Measurements from ENCODE around the gene LAX1. TPM values are rescaled to one million over a fixed set of nuclear protein-coding genes. Genes with fewer than 3 reads are reported as not detected.
A peak's percentile ranks its signal among the peaks of the same experiment; 100 is the strongest.

Gene LAX1
- polyA plus RNA-seq (2013): 1.5 TPM

- CTCF ChIA-PET: interaction anchor here (1.5 to 2.3 kb wide), 3 partner anchors 11 to 19 kb away, joined by 3 to 7 read pairs (median 5); no protein-coding TSS in a partner anchor
- Histone ChIP-seq H3K27ac (ENCODE audit: insufficient read depth in 1 of 2, low read depth in 1 of 2, low read length in 2 of 2, poor library complexity in 1 of 2, severe bottlenecking in 2 of 2) (peak within 1 kb of the TSS in 1 of 2 experiments; percentile 18), H3K9me3 (ENCODE audit: control extremely low read depth in 1 of 5, control insufficient read depth in 4 of 5, insufficient read depth in 2 of 5, low read depth in 1 of 5, low read length in 4 of 5) (no peaks in the 10 kb centered on the region), H3K4me3 (ENCODE audit: control insufficient read depth in 1 of 7, extremely low read depth in 1 of 7, insufficient read depth in 4 of 7, low read depth in 2 of 7, low read length in 6 of 7) (peak within 1 kb of the TSS in 2 of 7 experiments; percentile 20 to 31), H3K27me3 (replicated peaks in 2 of 5; ENCODE audit: control insufficient read depth in 4 of 5, insufficient read depth in 5 of 5, low read length in 4 of 5) (no peaks in the 10 kb centered on the region), H3K4me1 (ENCODE audit: control extremely low read depth in 1 of 4, control insufficient read depth in 4 of 4, insufficient read depth in 4 of 4, low read length in 3 of 4) (peaks cover 5 to 35% (median 22%) of the 10 kb centered on the region in 4 experiments), H3K36me3 (ENCODE audit: control insufficient read depth in 4 of 4, insufficient read depth in 4 of 4, low read length in 3 of 4) (no peaks in the 10 kb centered on the region)
- peak in 2 of 3 donors; percentile 75 to 82 for DNase-seq
- POLR2A ChIA-PET: interaction anchor here (0.5 to 0.6 kb wide), 2 partner anchors 139 to 1430 kb away, joined by 3 read pairs; partner anchors contain the start of gene ATP2B4
- WGBS (ENCODE audit: insufficient coverage): 88% methylated on average over 15 of the region's 16 CpGs
Measured at GRCh38 chr1:203765029-203765837, at the start of gene LAX1. TSS of gene LAX1 (plus strand) at chr1:203765183. CDS start at chr1:203765566, 383 bp downstream.

GRCh38 chr1:203717120-203717519 lies 47.9 kb upstream of the LAX1 start:
- no peak overlapping the region for H3K4me3 ChIP-seq (ENCODE audit: control insufficient read depth in 1 of 7, extremely low read depth in 1 of 7, insufficient read depth in 4 of 7, low read depth in 2 of 7, low read length in 6 of 7)
- no peak for DNase-seq
- WGBS (ENCODE audit: insufficient coverage): no CpG with 5 or more reads among the region's 3 CpGs
- no peak overlapping the region for H3K27ac ChIP-seq (ENCODE audit: insufficient read depth in 1 of 2, low read depth in 1 of 2, low read length in 2 of 2, poor library complexity in 1 of 2, severe bottlenecking in 2 of 2)
- peaks cover 23 to 80% (median 46%) of the 10 kb centered on the region in 4 experiments for H3K36me3 ChIP-seq (ENCODE audit: control insufficient read depth in 4 of 4, insufficient read depth in 4 of 4, low read length in 3 of 4)
- POLR2A ChIA-PET: no interaction called here
- H3K4me1 ChIP-seq (ENCODE audit: control extremely low read depth in 1 of 4, control insufficient read depth in 4 of 4, insufficient read depth in 4 of 4, low read length in 3 of 4): no peaks in the 10 kb centered on the region
- H3K9me3 ChIP-seq (ENCODE audit: control extremely low read depth in 1 of 5, control insufficient read depth in 4 of 5, insufficient read depth in 2 of 5, low read depth in 1 of 5, low read length in 4 of 5): no peaks in the 10 kb centered on the region
- no peaks in the 10 kb centered on the region for H3K27me3 ChIP-seq (replicated peaks in 2 of 5; ENCODE audit: control insufficient read depth in 4 of 5, insufficient read depth in 5 of 5, low read length in 4 of 5)
- CTCF ChIA-PET: interaction anchor here (1.0 to 1.3 kb wide), 2 partner anchors 17 to 92 kb away, joined by 3 to 4 read pairs; no protein-coding TSS in a partner anchor

- peaks cover 20 to 74% (median 47%) of the 10 kb centered on the region in 4 experiments for H3K36me3 ChIP-seq (ENCODE audit: control insufficient read depth in 4 of 4, insufficient read depth in 4 of 4, low read length in 3 of 4)
- H3K4me1 ChIP-seq (ENCODE audit: control extremely low read depth in 1 of 4, control insufficient read depth in 4 of 4, insufficient read depth in 4 of 4, low read length in 3 of 4): no peaks in the 10 kb centered on the region
- no peak overlapping the region for H3K4me3 ChIP-seq (ENCODE audit: control insufficient read depth in 1 of 7, extremely low read depth in 1 of 7, insufficient read depth in 4 of 7, low read depth in 2 of 7, low read length in 6 of 7)
- 100% methylated on average over 1 of the region's 3 CpGs for WGBS (ENCODE audit: insufficient coverage)
- ChIA-PET CTCF (interaction anchor here (1.0 to 2.1 kb wide), 5 partner anchors 11 to 215 kb away, joined by 3 to 10 read pairs (median 3); no protein-coding TSS in a partner anchor), POLR2A (no interaction called here)
- DNase-seq: no peak
- H3K9me3 ChIP-seq (ENCODE audit: control extremely low read depth in 1 of 5, control insufficient read depth in 4 of 5, insufficient read depth in 2 of 5, low read depth in 1 of 5, low read length in 4 of 5): no peaks in the 10 kb centered on the region
- no peak overlapping the region for H3K27ac ChIP-seq (ENCODE audit: insufficient read depth in 1 of 2, low read depth in 1 of 2, low read length in 2 of 2, poor library complexity in 1 of 2, severe bottlenecking in 2 of 2)
- H3K27me3 ChIP-seq (replicated peaks in 2 of 5; ENCODE audit: control insufficient read depth in 4 of 5, insufficient read depth in 5 of 5, low read length in 4 of 5): no peaks in the 10 kb centered on the region
Measured at GRCh38 chr1:203720242-203720641, 44.7 kb upstream of the LAX1 start.

- Histone ChIP-seq H3K9me3 (ENCODE audit: control extremely low read depth in 1 of 5, control insufficient read depth in 4 of 5, insufficient read depth in 2 of 5, low read depth in 1 of 5, low read length in 4 of 5) (no peaks in the 10 kb centered on the region), H3K27me3 (replicated peaks in 2 of 5; ENCODE audit: control insufficient read depth in 4 of 5, insufficient read depth in 5 of 5, low read length in 4 of 5) (no peaks in the 10 kb centered on the region), H3K4me1 (ENCODE audit: control extremely low read depth in 1 of 4, control insufficient read depth in 4 of 4, insufficient read depth in 4 of 4, low read length in 3 of 4) (no peaks in the 10 kb centered on the region), H3K27ac (ENCODE audit: insufficient read depth in 1 of 2, low read depth in 1 of 2, low read length in 2 of 2, poor library complexity in 1 of 2, severe bottlenecking in 2 of 2) (no peak overlapping the region), H3K4me3 (ENCODE audit: control insufficient read depth in 1 of 7, extremely low read depth in 1 of 7, insufficient read depth in 4 of 7, low read depth in 2 of 7, low read length in 6 of 7) (no peak overlapping the region), H3K36me3 (ENCODE audit: control insufficient read depth in 4 of 4, insufficient read depth in 4 of 4, low read length in 3 of 4) (peaks cover 20 to 83% (median 59%) of the 10 kb centered on the region in 4 experiments)
- no peak for DNase-seq
- CTCF ChIA-PET: interaction anchor here (1.2 to 1.5 kb wide), 3 partner anchors 10 to 147 kb away, joined by 3 read pairs; no protein-coding TSS in a partner anchor
- POLR2A ChIA-PET: no interaction called here
Measured at GRCh38 chr1:203722909-203723308, 42.1 kb upstream of the LAX1 start.

- CTCF ChIA-PET: interaction anchor here (1.4 to 1.8 kb wide), 2 partner anchors 12 to 21 kb away, joined by 3 to 5 read pairs; no protein-coding TSS in a partner anchor
- no peak for DNase-seq
- WGBS (ENCODE audit: insufficient coverage): 85% methylated on average over 2 of the region's 2 CpGs
- no peaks in the 10 kb centered on the region for H3K9me3 ChIP-seq (ENCODE audit: control extremely low read depth in 1 of 5, control insufficient read depth in 4 of 5, insufficient read depth in 2 of 5, low read depth in 1 of 5, low read length in 4 of 5)
- peaks cover 15 to 84% (median 53%) of the 10 kb centered on the region in 4 experiments for H3K36me3 ChIP-seq (ENCODE audit: control insufficient read depth in 4 of 4, insufficient read depth in 4 of 4, low read length in 3 of 4)
- H3K27ac ChIP-seq (ENCODE audit: insufficient read depth in 1 of 2, low read depth in 1 of 2, low read length in 2 of 2, poor library complexity in 1 of 2, severe bottlenecking in 2 of 2): no peak overlapping the region
- POLR2A ChIA-PET: no interaction called here
- H3K4me1 ChIP-seq (ENCODE audit: control extremely low read depth in 1 of 4, control insufficient read depth in 4 of 4, insufficient read depth in 4 of 4, low read length in 3 of 4): no peaks in the 10 kb centered on the region
- H3K27me3 ChIP-seq (replicated peaks in 2 of 5; ENCODE audit: control insufficient read depth in 4 of 5, insufficient read depth in 5 of 5, low read length in 4 of 5): no peaks in the 10 kb centered on the region
- H3K4me3 ChIP-seq (ENCODE audit: control insufficient read depth in 1 of 7, extremely low read depth in 1 of 7, insufficient read depth in 4 of 7, low read depth in 2 of 7, low read length in 6 of 7): no peak overlapping the region
Measured at GRCh38 chr1:203726417-203726867, 38.5 kb upstream of the LAX1 start.

- no peak overlapping the region for H3K4me3 ChIP-seq (ENCODE audit: control insufficient read depth in 1 of 7, extremely low read depth in 1 of 7, insufficient read depth in 4 of 7, low read depth in 2 of 7, low read length in 6 of 7)
- 97% methylated on average over 6 of the region's 7 CpGs for WGBS (ENCODE audit: insufficient coverage)
- ChIA-PET CTCF (interaction anchor here (1.3 kb wide), 2 partner anchors 9 to 13 kb away, joined by 3 to 7 read pairs; no protein-coding TSS in a partner anchor), POLR2A (interaction anchor here (0.6 kb wide), 1 partner anchor 102 kb away, joined by 3 read pairs; no protein-coding TSS in a partner anchor)
- peaks cover 0 to 5% (median 0%) of the 10 kb centered on the region in 4 experiments for H3K4me1 ChIP-seq (ENCODE audit: control extremely low read depth in 1 of 4, control insufficient read depth in 4 of 4, insufficient read depth in 4 of 4, low read length in 3 of 4)
- H3K9me3 ChIP-seq (ENCODE audit: control extremely low read depth in 1 of 5, control insufficient read depth in 4 of 5, insufficient read depth in 2 of 5, low read depth in 1 of 5, low read length in 4 of 5): no peaks in the 10 kb centered on the region
- peaks cover 13 to 65% (median 32%) of the 10 kb centered on the region in 4 experiments for H3K36me3 ChIP-seq (ENCODE audit: control insufficient read depth in 4 of 4, insufficient read depth in 4 of 4, low read length in 3 of 4)
- H3K27ac ChIP-seq (ENCODE audit: insufficient read depth in 1 of 2, low read depth in 1 of 2, low read length in 2 of 2, poor library complexity in 1 of 2, severe bottlenecking in 2 of 2): no peak overlapping the region
- H3K27me3 ChIP-seq (replicated peaks in 2 of 5; ENCODE audit: control insufficient read depth in 4 of 5, insufficient read depth in 5 of 5, low read length in 4 of 5): no peaks in the 10 kb centered on the region
- peak in 2 of 3 donors; percentile 11 to 14 for DNase-seq
Measured at GRCh38 chr1:203733009-203733863, 31.7 kb upstream of the LAX1 start.
